HEK293T (cell line): ENCODE measurements around the gene COA8.

ENCODE experiments used
- ELF4 ChIP-seq: fragments of 450-650 bp; IDR thresholded peaks from 2 replicates; pipeline ENCODE4 v1.6.1; 2017; ENCODE audit warnings: antibody characterized with exemption
- FOXA1 ChIP-seq: fragments of 450-650 bp; IDR thresholded peaks from 2 replicates; pipeline ENCODE4 v1.6.1; 2016; ENCODE audit warnings: mild to moderate bottlenecking

DNA sequence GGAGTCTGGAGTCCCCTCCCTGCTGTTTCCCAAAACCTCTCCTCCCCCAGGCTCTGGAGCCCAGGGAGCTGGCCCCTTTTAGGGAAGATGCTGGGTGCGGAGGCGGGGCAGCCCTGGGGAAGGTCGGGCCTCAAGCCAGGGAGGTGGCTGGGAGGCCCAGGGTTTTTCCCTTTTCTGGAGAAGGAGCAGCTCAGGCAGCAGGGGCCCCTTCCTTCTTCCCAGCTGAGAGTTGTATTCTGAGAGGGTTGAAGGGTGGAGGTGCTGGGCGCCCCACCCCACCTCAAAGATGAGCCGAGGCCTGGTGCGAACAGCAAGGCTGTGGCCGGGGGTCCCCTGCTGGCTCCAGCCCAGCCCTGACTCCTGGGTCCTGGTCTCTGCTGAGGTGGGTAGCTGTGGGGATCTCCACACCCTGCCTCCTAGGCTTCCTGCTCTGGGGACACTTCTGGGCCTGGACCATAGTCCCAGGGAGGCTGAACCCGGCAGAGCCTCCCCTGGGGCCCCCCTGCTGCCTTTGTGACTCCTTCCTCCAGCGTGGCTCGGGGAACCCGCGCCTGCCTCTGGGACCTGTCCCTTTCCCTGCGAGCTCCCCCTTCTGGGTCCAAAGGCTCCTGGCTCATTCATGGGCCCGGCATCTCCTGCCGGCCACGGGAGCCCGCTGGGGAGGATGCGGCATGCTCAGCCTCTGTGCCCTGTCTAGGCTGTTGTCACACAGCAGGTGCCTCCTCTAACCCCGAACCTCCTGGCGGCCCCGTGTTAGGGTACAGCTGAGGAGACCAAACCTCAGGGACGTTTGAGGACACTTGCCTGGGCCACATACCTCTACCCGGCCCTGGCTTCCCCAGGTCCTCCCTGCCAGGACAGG lies 29.4 kb upstream of the COA8 start:
- TF ChIP-seq ELF4 (no peak), FOXA1 (no peak)
